ENCODE data around the gene DBR1. TPM values are rescaled to one million over a fixed set of nuclear protein-coding genes. Genes with fewer than 3 reads are reported as not detected.

The DBR1 gene
- total and polyA plus RNA-seq, 2 of the 4 experiments (the other 2 are of a cell fraction), result 7.6 to 12.5 TPM

DNA sequence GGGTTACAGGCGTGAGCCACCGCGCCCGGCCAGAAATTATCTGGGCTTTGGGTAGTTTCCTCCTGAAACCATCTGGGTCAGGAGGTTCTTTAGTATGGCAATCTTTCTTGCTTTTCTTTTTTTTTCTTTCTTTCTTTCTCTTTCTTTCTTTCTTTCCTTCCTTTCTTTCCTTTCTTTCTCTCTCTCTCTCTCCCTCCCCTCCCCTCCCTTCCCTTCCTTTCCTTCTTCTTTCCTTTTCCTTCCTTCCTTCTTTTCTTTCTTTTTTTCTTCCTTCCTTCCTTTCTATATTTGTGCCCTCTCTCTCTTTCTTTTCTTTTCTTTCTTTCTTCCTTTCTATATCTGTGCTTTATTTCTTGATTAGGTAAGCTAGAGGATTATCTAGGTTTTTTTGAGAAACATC lies 17.0 kb downstream of the DBR1 start:
- Histone ChIP-seq H3K23ac (ENCODE audit: low read depth, low read length) (no peak overlapping the region), H3K18ac (ENCODE audit: low read depth, low read length) (no peak overlapping the region), H3K4me1 (ENCODE audit: control insufficient read depth, insufficient read depth, low read length) (no peaks in the 10 kb centered on the region), H3K4me3 (ENCODE audit: insufficient read depth, low read depth, low read length) (no peak overlapping the region), H2BK20ac (ENCODE audit: low read depth, low read length) (no peak overlapping the region), H4K91ac (ENCODE audit: insufficient read depth, low read depth, low read length) (no peak overlapping the region), H2BK120ac (ENCODE audit: low read depth, low read length) (no peak overlapping the region), H2BK15ac (ENCODE audit: low read depth, low read length) (no peak overlapping the region), H2AK9ac (replicated peaks; ENCODE audit: low read depth, low read length, poor library complexity) (no peak overlapping the region), H2BK5ac (ENCODE audit: low read depth, low read length, poor library complexity, severe bottlenecking) (no peak overlapping the region), H3K27me3 (ENCODE audit: control insufficient read depth, insufficient read depth, low read length) (no peaks in the 10 kb centered on the region), H3K4me2 (ENCODE audit: low read depth, low read length) (no peak overlapping the region), H3K9ac (ENCODE audit: low read depth, low read length) (no peak overlapping the region), H3K9me1 (ENCODE audit: insufficient read depth, low read length) (no peaks in the 10 kb centered on the region), H3K79me1 (ENCODE audit: low read depth in 1 of 2, low read length in 2 of 2) (no peaks in the 10 kb centered on the region), H3K56ac (ENCODE audit: extremely low read depth, insufficient read depth, low read length) (no peak overlapping the region), H3K27ac (ENCODE audit: insufficient read depth, low read length) (no peak overlapping the region), H3K9me3 (ENCODE audit: control insufficient read depth, insufficient read depth, low read length) (no peaks in the 10 kb centered on the region), H3K36me3 (ENCODE audit: control insufficient read depth, insufficient read depth, low read length) (peaks cover 10% of the 10 kb centered on the region), H2AK5ac (ENCODE audit: low read depth, low read length) (no peak overlapping the region), H3K4ac (ENCODE audit: low read depth, low read length) (no peak overlapping the region), H4K5ac (ENCODE audit: low read depth, low read length) (no peak overlapping the region), H4K8ac (ENCODE audit: low read depth in 2 of 2, low read length in 2 of 2) (no peak overlapping the region), H2AFZ (replicated peaks; ENCODE audit: low read length, poor library complexity) (no peak overlapping the region), H3K14ac (replicated peaks; ENCODE audit: low read depth, low read length) (no peak overlapping the region), H4K20me1 (ENCODE audit: insufficient read depth, low read length) (no peaks in the 10 kb centered on the region)
- in situ Hi-C loops (cut with MboI; ENCODE audit: low sequenced_read_pairs) (no loop called here), dilution Hi-C loops (cut with HindIII; ENCODE audit: low sequenced_read_pairs, unreplicated experiment) (no loop called here), intact Hi-C loops (cut with micrococcal nuclease) (no loop called here)
- DNase-seq, result no peak
- POLR2A ChIA-PET (ENCODE audit: unreplicated experiment), result no interaction called here
- TF ChIP-seq MXI1 (IDR thresholded peaks at IDR 0.05; ENCODE audit: borderline replicate concordance, low read depth, low read length) (no peak), MAFK (IDR thresholded peaks at IDR 0.05; ENCODE audit: low read depth, low read length) (no peak), NFE2L2 (IDR thresholded peaks at IDR 0.05; ENCODE audit: low read depth, low read length) (no peak), BHLHE40 (IDR thresholded peaks at IDR 0.05; ENCODE audit: low read depth, low read length) (no peak), POLR2A (IDR thresholded peaks at IDR 0.05; ENCODE audit: low read depth, low read length) (no peak), RAD21 (IDR thresholded peaks at IDR 0.05; ENCODE audit: low read length) (no peak), RCOR1 (IDR thresholded peaks at IDR 0.05; ENCODE audit: insufficient replicate concordance, low read length) (no peak), MAZ (IDR thresholded peaks at IDR 0.05; ENCODE audit: borderline replicate concordance, low read depth, low read length) (no peak), SMC3 (IDR thresholded peaks at IDR 0.05; ENCODE audit: low read depth, low read length) (no peak), CHD1 (IDR thresholded peaks at IDR 0.05; ENCODE audit: low read depth, low read length) (no peak), CEBPB (IDR thresholded peaks at IDR 0.05; ENCODE audit: low read depth, low read length) (no peak), RFX5 (IDR thresholded peaks at IDR 0.05; ENCODE audit: low read depth, low read length) (no peak), FOS (IDR thresholded peaks at IDR 0.05; ENCODE audit: low read depth, low read length) (no peak)
- TF ChIP-seq, protein P1, sequence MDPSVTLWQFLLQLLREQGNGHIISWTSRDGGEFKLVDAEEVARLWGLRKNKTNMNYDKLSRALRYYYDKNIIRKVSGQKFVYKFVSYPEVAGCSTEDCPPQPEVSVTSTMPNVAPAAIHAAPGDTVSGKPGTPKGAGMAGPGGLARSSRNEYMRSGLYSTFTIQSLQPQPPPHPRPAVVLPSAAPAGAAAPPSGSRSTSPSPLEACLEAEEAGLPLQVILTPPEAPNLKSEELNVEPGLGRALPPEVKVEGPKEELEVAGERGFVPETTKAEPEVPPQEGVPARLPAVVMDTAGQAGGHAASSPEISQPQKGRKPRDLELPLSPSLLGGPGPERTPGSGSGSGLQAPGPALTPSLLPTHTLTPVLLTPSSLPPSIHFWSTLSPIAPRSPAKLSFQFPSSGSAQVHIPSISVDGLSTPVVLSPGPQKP (IDR thresholded peaks at IDR 0.05; ENCODE audit: borderline replicate concordance, low read depth, low read length), result no peak
- TF ChIP-seq, protein P2, sequence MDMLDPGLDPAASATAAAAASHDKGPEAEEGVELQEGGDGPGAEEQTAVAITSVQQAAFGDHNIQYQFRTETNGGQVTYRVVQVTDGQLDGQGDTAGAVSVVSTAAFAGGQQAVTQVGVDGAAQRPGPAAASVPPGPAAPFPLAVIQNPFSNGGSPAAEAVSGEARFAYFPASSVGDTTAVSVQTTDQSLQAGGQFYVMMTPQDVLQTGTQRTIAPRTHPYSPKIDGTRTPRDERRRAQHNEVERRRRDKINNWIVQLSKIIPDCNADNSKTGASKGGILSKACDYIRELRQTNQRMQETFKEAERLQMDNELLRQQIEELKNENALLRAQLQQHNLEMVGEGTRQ (IDR thresholded peaks at IDR 0.05; ENCODE audit: low read depth, low read length), result no peak
- TF ChIP-seq, protein P3, sequence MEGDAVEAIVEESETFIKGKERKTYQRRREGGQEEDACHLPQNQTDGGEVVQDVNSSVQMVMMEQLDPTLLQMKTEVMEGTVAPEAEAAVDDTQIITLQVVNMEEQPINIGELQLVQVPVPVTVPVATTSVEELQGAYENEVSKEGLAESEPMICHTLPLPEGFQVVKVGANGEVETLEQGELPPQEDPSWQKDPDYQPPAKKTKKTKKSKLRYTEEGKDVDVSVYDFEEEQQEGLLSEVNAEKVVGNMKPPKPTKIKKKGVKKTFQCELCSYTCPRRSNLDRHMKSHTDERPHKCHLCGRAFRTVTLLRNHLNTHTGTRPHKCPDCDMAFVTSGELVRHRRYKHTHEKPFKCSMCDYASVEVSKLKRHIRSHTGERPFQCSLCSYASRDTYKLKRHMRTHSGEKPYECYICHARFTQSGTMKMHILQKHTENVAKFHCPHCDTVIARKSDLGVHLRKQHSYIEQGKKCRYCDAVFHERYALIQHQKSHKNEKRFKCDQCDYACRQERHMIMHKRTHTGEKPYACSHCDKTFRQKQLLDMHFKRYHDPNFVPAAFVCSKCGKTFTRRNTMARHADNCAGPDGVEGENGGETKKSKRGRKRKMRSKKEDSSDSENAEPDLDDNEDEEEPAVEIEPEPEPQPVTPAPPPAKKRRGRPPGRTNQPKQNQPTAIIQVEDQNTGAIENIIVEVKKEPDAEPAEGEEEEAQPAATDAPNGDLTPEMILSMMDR (conservative IDR thresholded peaks at IDR 0.05; ENCODE audit: low read depth, low read length), result no peak
- BruUV-seq (replicated peaks), result no TSS peak
- ATAC-seq (ENCODE audit: low read depth), result no peak
- WGBS, 2 experiments (ENCODE audit: extremely low coverage in 2 of 2, insufficient read length in 1 of 2), result no CpG with 5 or more reads among the region's 4 CpGs
- CTCF ChIA-PET, result no interaction called here
